ENCODE results near the gene LRCH3. TPM values are rescaled to one million over a fixed set of nuclear protein-coding genes. Genes with fewer than 3 reads are reported as not detected.

LRCH3 gene
- total RNA-seq, 1 experiment from 2014 or later = 56.4 TPM

GRCh38 chr3:197874653-197875052 lies 83.6 kb downstream of the LRCH3 start:
- no peaks in the 10 kb centered on the region for H4K20me1 ChIP-seq (ENCODE audit: control insufficient read depth, insufficient read depth, insufficient read length)
- no peaks in the 10 kb centered on the region for H3K79me2 ChIP-seq (ENCODE audit: insufficient read depth, low read length)
- no peak overlapping the region for H2BK20ac ChIP-seq (ENCODE audit: low read depth, low read length, poor library complexity, severe bottlenecking)
- Mint-ChIP-seq H3K27me3 (ENCODE audit: low read depth) (peaks cover under 1% of the 10 kb centered on the region), H3K36me3 (ENCODE audit: insufficient read depth in 1 of 3, low read depth in 3 of 3) (peaks cover 59 to 75% (median 61%) of the 10 kb centered on the region in 3 experiments), H3K27ac (no peak overlapping the region), H3K9me3 (peaks cover 14 to 18% of the 10 kb centered on the region in 2 experiments), H3K4me1 (no peaks in the 10 kb centered on the region), H3K4me3 (no peak overlapping the region)
- WGBS (ENCODE audit: extremely low coverage, insufficient read length, low lambda C conversion rate) = no CpG with 5 or more reads among the region's 6 CpGs
- TF ChIP-seq CTCF (conservative IDR thresholded peaks at IDR 0.05) = no peak
- H3K79me1 ChIP-seq (ENCODE audit: insufficient read depth, low read depth, low read length, poor library complexity, severe bottlenecking) = no peaks in the 10 kb centered on the region
- no peak overlapping the region for H2BK120ac ChIP-seq (ENCODE audit: low read depth, low read length, poor library complexity, severe bottlenecking)
- H4K91ac ChIP-seq (ENCODE audit: insufficient read length, low read depth, low read length) = no peak overlapping the region
- H3K56ac ChIP-seq (ENCODE audit: insufficient read length, low read depth, low read length) = no peak overlapping the region
- no peak overlapping the region for H3K9ac ChIP-seq (ENCODE audit: extremely low read depth, insufficient read length, low read length)
- no peak overlapping the region for H2BK15ac ChIP-seq (ENCODE audit: low read depth, low read length)
- no peak overlapping the region for H4K8ac ChIP-seq (replicated peaks; ENCODE audit: insufficient read length, low read depth, low read length)
- no peak overlapping the region for H3K23ac ChIP-seq (ENCODE audit: insufficient read length, low read depth, low read length)
- H3K4me1 ChIP-seq (ENCODE audit: insufficient read depth, low read length) = no peaks in the 10 kb centered on the region
- no peak overlapping the region for H2BK12ac ChIP-seq (ENCODE audit: insufficient read length, low read depth, low read length)
- no peak overlapping the region for H3K27ac ChIP-seq (ENCODE audit: insufficient read length, low read depth, low read length)
- no peaks in the 10 kb centered on the region for H3K9me3 ChIP-seq (ENCODE audit: control insufficient read depth, low read depth, low read length)
- H3K4me2 ChIP-seq (ENCODE audit: insufficient read depth, insufficient read length, low read length) = no peak overlapping the region
- no peak overlapping the region for H2AFZ ChIP-seq (ENCODE audit: low read length)
- no peaks in the 10 kb centered on the region; the same call in 1 of the 2 replicates for H3K27me3 ChIP-seq (ENCODE audit: insufficient read depth, low read length)
- H3K18ac ChIP-seq (ENCODE audit: insufficient read length, low read depth, low read length) = no peak overlapping the region
- no peak overlapping the region for H3K4ac ChIP-seq (ENCODE audit: low read depth, low read length)
- no peak overlapping the region for H3T11ph ChIP-seq (ENCODE audit: low read length)
- H2BK5ac ChIP-seq (ENCODE audit: insufficient read length, low read length) = no peak overlapping the region
- no peak overlapping the region for H3K14ac ChIP-seq (ENCODE audit: insufficient read depth, low read length)
- H3K23me2 ChIP-seq (ENCODE audit: insufficient read length, low read depth, low read length, poor library complexity, severe bottlenecking) = no peaks in the 10 kb centered on the region
- no peak for DNase-seq
- H2AK5ac ChIP-seq (ENCODE audit: insufficient read length, low read length) = no peak overlapping the region
- no peak overlapping the region for H4K5ac ChIP-seq (ENCODE audit: insufficient read length, low read depth, low read length)
